Nephron (organoid): ENCODE data around the gene SIK3.

Experiments
- H3K27ac Mint-ChIP-seq, 3 experiments: 2 replicates each; pipeline ENCODE4 v1.8.0; 2020; ENCODE audit warnings: mixed read lengths in 3 of 3, mild to moderate bottlenecking in 2 of 3, moderate library complexity in 1 of 3
- H3K27me3 Mint-ChIP-seq: 2 replicates; pipeline ENCODE4 v1.8.0; 2021; ENCODE audit warnings: low read depth, mild to moderate bottlenecking, moderate library complexity, mixed read lengths
- H3K36me3 Mint-ChIP-seq: 2 replicates; pipeline ENCODE4 v1.8.0; 2020; ENCODE audit warnings: low read depth, mixed read lengths
- H3K4me1 Mint-ChIP-seq: 2 replicates; pipeline ENCODE4 v1.8.0; 2020; ENCODE audit warnings: mixed read lengths
- H3K4me3 Mint-ChIP-seq, 3 experiments: 2 replicates each; pipeline ENCODE4 v1.8.0; 2020; ENCODE audit warnings: mild to moderate bottlenecking in 3 of 3, mixed read lengths in 3 of 3, moderate library complexity in 2 of 3
- H3K9me3 Mint-ChIP-seq: 2 replicates; pipeline ENCODE4 v1.8.0; 2020; ENCODE audit warnings: mixed read lengths
- CTCF ChIP-seq, 3 experiments: fragments of 200-600 bp; sonication (generic); IDR thresholded peaks; one replicate each; pipeline ENCODE4 v1.5.0; 2021; ENCODE audit warnings: antibody characterized with exemption in 3 of 3; ENCODE audit not compliant: unreplicated experiment in 3 of 3

The SIK3 gene

GRCh38 chr11:116833816-116834534 is 264.3 kb downstream of the SIK3 start:
- peaks cover 14% of the 10 kb centered on the region for H3K4me1 Mint-ChIP-seq
- no peak for TF ChIP-seq CTCF (IDR thresholded peaks at IDR 0.05; ENCODE audit: unreplicated experiment in 3 of 3)
- no peaks in the 10 kb centered on the region for H3K36me3 Mint-ChIP-seq
- peaks cover 11% of the 10 kb centered on the region for H3K27me3 Mint-ChIP-seq
- no peaks in the 10 kb centered on the region for H3K9me3 Mint-ChIP-seq
- H3K27ac Mint-ChIP-seq = peak overlapping the region in 2 of 3 experiments; percentile 35 to 69
- peak overlapping the region in 2 of 3 experiments; percentile 19 to 52 for H3K4me3 Mint-ChIP-seq

- TF ChIP-seq CTCF (IDR thresholded peaks at IDR 0.05; ENCODE audit: unreplicated experiment in 3 of 3) = no peak
- H3K36me3 Mint-ChIP-seq = no peaks in the 10 kb centered on the region
- H3K27me3 Mint-ChIP-seq = peaks cover 11% of the 10 kb centered on the region
- no peaks in the 10 kb centered on the region for H3K9me3 Mint-ChIP-seq
- H3K4me1 Mint-ChIP-seq = peaks cover 14% of the 10 kb centered on the region
- H3K27ac Mint-ChIP-seq = no peak overlapping the region
- H3K4me3 Mint-ChIP-seq = no peak overlapping the region
Measured at GRCh38 chr11:116833491-116833815, 264.8 kb downstream of the SIK3 start.

- Mint-ChIP-seq H3K27ac (no peak overlapping the region), H3K9me3 (no peaks in the 10 kb centered on the region), H3K27me3 (peaks cover 11% of the 10 kb centered on the region), H3K4me1 (peaks cover 9% of the 10 kb centered on the region), H3K4me3 (no peak overlapping the region), H3K36me3 (no peaks in the 10 kb centered on the region)
- no peak for TF ChIP-seq CTCF (IDR thresholded peaks at IDR 0.05; ENCODE audit: unreplicated experiment in 3 of 3)
Measured at GRCh38 chr11:116832350-116833290, 265.6 kb downstream of the SIK3 start.

- Mint-ChIP-seq H3K4me1 (peaks cover 9% of the 10 kb centered on the region), H3K4me3 (no peak overlapping the region), H3K36me3 (no peaks in the 10 kb centered on the region), H3K27me3 (peaks cover 11% of the 10 kb centered on the region), H3K27ac (no peak overlapping the region), H3K9me3 (no peaks in the 10 kb centered on the region)
- no peak for TF ChIP-seq CTCF (IDR thresholded peaks at IDR 0.05; ENCODE audit: unreplicated experiment in 3 of 3)
Measured at GRCh38 chr11:116831790-116832349, 266.4 kb downstream of the SIK3 start.

GRCh38 chr11:116830184-116830912 is 267.9 kb downstream of the SIK3 start:
- H3K36me3 Mint-ChIP-seq = no peaks in the 10 kb centered on the region
- peaks cover 11% of the 10 kb centered on the region for H3K27me3 Mint-ChIP-seq
- H3K4me1 Mint-ChIP-seq = peaks cover 2% of the 10 kb centered on the region
- H3K4me3 Mint-ChIP-seq = no peak overlapping the region
- H3K9me3 Mint-ChIP-seq = no peaks in the 10 kb centered on the region
- no peak overlapping the region for H3K27ac Mint-ChIP-seq
- no peak for TF ChIP-seq CTCF (IDR thresholded peaks at IDR 0.05; ENCODE audit: unreplicated experiment in 3 of 3)
